ENCODE data around the gene APH1B. TPM values are rescaled to one million over a fixed set of nuclear protein-coding genes. Genes with fewer than 3 reads are reported as not detected.

Gene APH1B
- total and polyA plus RNA-seq, 4 donors: 2.0 to 10.6 (median 4.6) TPM

GRCh38 chr15:63250312-63250965 is 27.0 kb upstream of the APH1B start:
- no peak overlapping the region for H3K9ac ChIP-seq (ENCODE audit: low read depth in 1 of 2, low read length in 2 of 2)
- TF ChIP-seq TAF1 (conservative IDR thresholded peaks at IDR 0.05) (no peak), RXRA (IDR thresholded peaks at IDR 0.05) (no peak), FOXA2 (IDR thresholded peaks at IDR 0.05) (no peak), RAD21 (IDR thresholded peaks at IDR 0.05) (no peak), REST (IDR thresholded peaks at IDR 0.05) (no peak), CTCF (IDR thresholded peaks at IDR 0.05; ENCODE audit: low read depth, low read length, missing input control) (no peak), YY1 (IDR thresholded peaks at IDR 0.05) (no peak), GABPA (IDR thresholded peaks at IDR 0.05 in 1 of 2, conservative IDR thresholded peaks at IDR 0.05 in 1 of 2) (no peak), HNF4G (IDR thresholded peaks at IDR 0.05) (no peak), HNF4A (conservative IDR thresholded peaks at IDR 0.05) (no peak), ZBTB33 (IDR thresholded peaks at IDR 0.05) (no peak), EGR1 (IDR thresholded peaks at IDR 0.05; ENCODE audit: low read depth in 2 of 2) (no peak)
- TF ChIP-seq, protein P1, sequence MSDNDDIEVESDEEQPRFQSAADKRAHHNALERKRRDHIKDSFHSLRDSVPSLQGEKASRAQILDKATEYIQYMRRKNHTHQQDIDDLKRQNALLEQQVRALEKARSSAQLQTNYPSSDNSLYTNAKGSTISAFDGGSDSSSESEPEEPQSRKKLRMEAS (IDR thresholded peaks at IDR 0.05): no peak
- no peak overlapping the region for H3K4me3 ChIP-seq (ENCODE audit: low read depth in 1 of 3, low read length in 3 of 3)
- H3K9me3 ChIP-seq (ENCODE audit: control insufficient read depth in 4 of 4, low read length in 3 of 4): no peaks in the 10 kb centered on the region
- H3K4me1 ChIP-seq (ENCODE audit: control insufficient read depth in 4 of 4, insufficient read depth in 4 of 4, low read length in 3 of 4): peaks cover 0 to 6% (median 0%) of the 10 kb centered on the region in 4 donors
- no peaks in the 10 kb centered on the region for H3K27me3 ChIP-seq (ENCODE audit: control insufficient read depth in 4 of 4, insufficient read depth in 4 of 4, low read length in 3 of 4)
- WGBS: 98% methylated on average over 4 of the region's 4 CpGs
- DNase-seq (ENCODE audit: low spot score): no peak
- peaks cover under 1 to 4% (median 3%) of the 10 kb centered on the region in 4 donors for H3K36me3 ChIP-seq (ENCODE audit: control insufficient read depth in 4 of 4, insufficient read depth in 3 of 4, low read depth in 1 of 4, low read length in 3 of 4)
- H3K27ac ChIP-seq (ENCODE audit: low read depth in 1 of 2, low read length in 2 of 2): no peak overlapping the region

- no peak overlapping the region for H3K9ac ChIP-seq (ENCODE audit: low read depth in 1 of 2, low read length in 2 of 2)
- no peak for DNase-seq (ENCODE audit: low spot score)
- no peaks in the 10 kb centered on the region for H3K9me3 ChIP-seq (ENCODE audit: control insufficient read depth in 4 of 4, low read length in 3 of 4)
- H3K27me3 ChIP-seq (ENCODE audit: control insufficient read depth in 4 of 4, insufficient read depth in 4 of 4, low read length in 3 of 4): no peaks in the 10 kb centered on the region
- peaks cover 2 to 5% (median 4%) of the 10 kb centered on the region in 4 donors for H3K36me3 ChIP-seq (ENCODE audit: control insufficient read depth in 4 of 4, insufficient read depth in 3 of 4, low read depth in 1 of 4, low read length in 3 of 4)
- H3K4me3 ChIP-seq (ENCODE audit: low read depth in 1 of 3, low read length in 3 of 3): no peak overlapping the region
- H3K27ac ChIP-seq (ENCODE audit: low read depth in 1 of 2, low read length in 2 of 2): no peak overlapping the region
- peaks cover 0 to 5% (median 0%) of the 10 kb centered on the region in 4 donors for H3K4me1 ChIP-seq (ENCODE audit: control insufficient read depth in 4 of 4, insufficient read depth in 4 of 4, low read length in 3 of 4)
- WGBS: 95% methylated on average over 2 of the region's 2 CpGs
- TF ChIP-seq HNF4G (IDR thresholded peaks at IDR 0.05) (no peak), EGR1 (IDR thresholded peaks at IDR 0.05; ENCODE audit: low read depth in 2 of 2) (no peak), RAD21 (IDR thresholded peaks at IDR 0.05) (no peak), NR2F2 (IDR thresholded peaks at IDR 0.05) (no peak), CTCF (IDR thresholded peaks at IDR 0.05; ENCODE audit: low read depth, low read length, missing input control) (no peak), ATF3 (IDR thresholded peaks at IDR 0.05) (no peak), FOXA1 (IDR thresholded peaks at IDR 0.05) (no peak), ZBTB33 (IDR thresholded peaks at IDR 0.05) (no peak), SP1 (IDR thresholded peaks at IDR 0.05) (no peak), GABPA (IDR thresholded peaks at IDR 0.05 in 1 of 2, conservative IDR thresholded peaks at IDR 0.05 in 1 of 2) (no peak), FOXA2 (IDR thresholded peaks at IDR 0.05) (no peak)
- TF ChIP-seq, protein P1 (IDR thresholded peaks at IDR 0.05): no peak
Measured at GRCh38 chr15:63251701-63252100, 25.7 kb upstream of the APH1B start.
